H1 (cell line): Measurements from ENCODE around the gene OS9. TPM values are rescaled to one million over a fixed set of nuclear protein-coding genes. Genes with fewer than 3 reads are reported as not detected.

Experiments
- ASH2L ChIP-seq: fragments of 200-600, 300-600 bp; sonication (generic); IDR thresholded peaks from one replicate; pipeline ENCODE4 v1.7.1; 2017; ENCODE audit warnings: low read length
- CHD1 ChIP-seq: IDR thresholded peaks from 2 replicates; pipeline ENCODE4 v1.6.1; 2012; ENCODE audit warnings: low read depth, low read length, improper control_type of control experiment
- CHD2 ChIP-seq: IDR thresholded peaks from 2 replicates; pipeline ENCODE4 v1.6.1; 2012; ENCODE audit warnings: low read length, improper control_type of control experiment
- CREB1 ChIP-seq: IDR thresholded peaks from 2 replicates; pipeline ENCODE4 v1.6.1; 2012; ENCODE audit warnings: inconsistent platforms
- HDAC2 ChIP-seq, 2 experiments: fragments of 300-600 bp in 1 of 2; sonication (generic) in 1 of 2; IDR thresholded peaks; 2 replicates each; pipeline ENCODE4 v1.6.1; 2011 to 2012; ENCODE audit warnings: low read depth in 2 of 2, low read length in 2 of 2, mild to moderate bottlenecking in 2 of 2, moderate library complexity in 2 of 2, borderline replicate concordance in 1 of 2, inconsistent platforms in 1 of 2
- HDAC6 ChIP-seq: IDR thresholded peaks from one replicate; pipeline ENCODE4 v1.7.1; 2012; ENCODE audit warnings: low read depth, mild to moderate bottlenecking, inconsistent platforms, low read length, moderate library complexity
- JUN ChIP-seq: IDR thresholded peaks from 2 replicates; pipeline ENCODE4 v1.6.1; 2011; ENCODE audit warnings: low read depth, mild to moderate bottlenecking, improper control_type of control experiment, low read length
- JUND ChIP-seq: IDR thresholded peaks from 2 replicates; pipeline ENCODE4 v1.6.1; 2011; ENCODE audit warnings: mild to moderate bottlenecking, improper control_type of control experiment, low read length
- KDM4A ChIP-seq: IDR thresholded peaks from one replicate; pipeline ENCODE4 v1.7.1; 2012; ENCODE audit warnings: low read depth, mild to moderate bottlenecking, moderate library complexity, low read length, inconsistent platforms; ENCODE audit not compliant: severe bottlenecking
- KDM5A ChIP-seq: fragments of 200-600 bp; IDR thresholded peaks from 2 replicates; pipeline ENCODE4 v1.7.1; 2012; ENCODE audit warnings: mild to moderate bottlenecking, low read length, inconsistent platforms, mixed read lengths
- NRF1 ChIP-seq: IDR thresholded peaks from 2 replicates; pipeline ENCODE4 v1.6.1; 2011; ENCODE audit warnings: mild to moderate bottlenecking, low read depth, low read length, improper control_type of control experiment
- POLR2AphosphoS5 ChIP-seq: IDR thresholded peaks from 2 replicates; pipeline ENCODE4 v1.6.1; 2011; ENCODE audit warnings: low read depth, low read length
- RAD21 ChIP-seq, 2 experiments: IDR thresholded peaks in 1 of 2; conservative IDR thresholded peaks in 1 of 2; 2 replicates each; pipeline ENCODE4 v1.6.1; 2011; ENCODE audit warnings: low read depth in 2 of 2, low read length in 2 of 2, improper control_type of control experiment in 1 of 2, inconsistent platforms in 1 of 2, mild to moderate bottlenecking in 1 of 2, moderate library complexity in 1 of 2
- RBBP5 ChIP-seq: IDR thresholded peaks from 2 replicates; pipeline ENCODE4 v1.7.1; 2012; ENCODE audit warnings: low read depth, mild to moderate bottlenecking, inconsistent platforms, low read length, moderate library complexity, borderline replicate concordance
- TAF1 ChIP-seq: IDR thresholded peaks from 2 replicates; pipeline ENCODE4 v1.6.1; 2011; ENCODE audit warnings: mild to moderate bottlenecking, low read depth, low read length
- TBP ChIP-seq: IDR thresholded peaks from 2 replicates; pipeline ENCODE4 v1.6.1; 2011; ENCODE audit warnings: low read depth, low read length, improper control_type of control experiment
- YY1 ChIP-seq: IDR thresholded peaks from 2 replicates; pipeline ENCODE4 v1.6.1; 2011; ENCODE audit warnings: low read depth, mild to moderate bottlenecking, low read length
- polyA plus RNA-seq, 7 experiments: library from polyadenylated mRNA; depleted of rRNA in 3 of 7; stranded (reverse) in 5 of 7; unstranded in 2 of 7; fragments of >200 nt in 5 of 7; fragments of 200-250 nt in 2 of 7; gene quantifications; 1 replicate in 5 of 7; 2 replicates in 1 of 7; 4 replicates in 1 of 7; pipeline versions ENCODE4 v1.2.1 to v1.2.3, GENCODE V29; 2011 to 2013; ENCODE audit warnings: missing spikeins in 2 of 7, mixed read lengths in 2 of 7
- total RNA-seq: library from RNA; stranded (reverse); fragmentation: NEBNext Ultra II Directional; extraction: Animal tissue kit (Norgen Biotek cat#: 25700); gene quantifications from 2 replicates; pipeline ENCODE4 v1.2.1, GENCODE V29; 2021
- TF ChIP-seq, protein P1 (sequence below): IDR thresholded peaks from 2 replicates; pipeline ENCODE4 v1.6.1; 2012; ENCODE audit warnings: inconsistent platforms
- TF ChIP-seq, protein P2 (sequence below), 3 experiments: IDR thresholded peaks; 1 replicate in 2 of 3; 2 replicates in 1 of 3; pipeline versions ENCODE4 v1.5.1 to v1.6.1; 2011; ENCODE audit warnings: low read length in 3 of 3, mild to moderate bottlenecking in 3 of 3, inconsistent platforms in 2 of 3, low read depth in 1 of 3, moderate library complexity in 1 of 3; ENCODE audit not compliant: insufficient read depth in 1 of 3; ENCODE audit errors: control extremely low read depth in 1 of 3

OS9 gene
- total and polyA plus RNA-seq, 2 of the 8 experiments (the other 6 are each of a cell fraction or from before 2014, with no cell fraction given) = 71.0 to 108 TPM

DNA sequence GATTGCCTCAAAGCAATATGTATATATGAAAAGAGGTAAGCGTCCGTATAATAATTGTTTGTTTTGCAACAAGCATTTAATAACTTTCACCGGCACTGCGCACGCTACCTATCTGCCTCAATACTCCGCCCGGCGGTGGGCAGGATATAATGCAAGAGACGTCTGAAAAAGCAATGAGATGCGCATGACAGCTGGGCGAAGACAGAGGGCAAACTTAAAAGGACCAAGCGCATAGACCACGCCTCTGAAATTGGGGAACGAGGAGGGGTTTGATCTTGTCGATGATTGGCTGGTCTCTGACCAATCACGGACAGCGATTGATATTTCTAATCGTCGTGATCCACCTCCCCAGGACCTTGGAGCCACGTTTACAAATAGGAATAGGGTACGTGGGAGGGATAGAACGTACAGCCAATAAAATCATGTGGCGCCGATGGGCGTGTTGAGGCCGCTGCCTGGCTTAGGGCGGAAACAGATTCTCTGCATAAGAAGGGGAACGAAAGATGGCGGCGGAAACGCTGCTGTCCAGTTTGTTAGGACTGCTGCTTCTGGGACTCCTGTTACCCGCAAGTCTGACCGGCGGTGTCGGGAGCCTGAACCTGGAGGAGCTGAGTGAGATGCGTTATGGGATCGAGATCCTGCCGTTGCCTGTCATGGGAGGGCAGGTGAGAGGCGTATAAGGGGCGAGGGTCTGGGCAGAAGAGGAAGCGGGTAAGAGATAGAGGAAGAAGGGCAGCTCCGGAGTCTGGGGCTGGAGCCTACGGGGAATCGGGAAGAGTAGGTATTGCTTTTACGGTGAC is at the start of gene OS9 (continued):
- TF ChIP-seq YY1 (peak; percentile 95), CREB1 (peak; percentile 69), HDAC2 (IDR thresholded peaks at IDR 0.05; ENCODE audit: borderline replicate concordance in 1 of 2, low read depth in 2 of 2, low read length in 2 of 2) (peak in 1 of 2 experiments; percentile 93; a peak in 2 of 4 replicates), KDM4A (peak; percentile 62), POLR2AphosphoS5 (peak; percentile 89), TBP (peak; percentile 79), HDAC6 (no peak), ASH2L (peak; percentile 49), JUN (no peak), NRF1 (peak; percentile 65), RBBP5 (0 out of 2 replicates have a peak, but pooled peaks have one; percentile 47), KDM5A (peak; percentile 95), CHD1 (no peak), JUND (no peak), CHD2 (peak; percentile 81), RAD21 (IDR thresholded peaks at IDR 0.05 in 1 of 2, conservative IDR thresholded peaks at IDR 0.05 in 1 of 2; ENCODE audit: low read depth in 2 of 2, low read length in 2 of 2) (peak; percentile 51 to 52), TAF1 (peak; percentile 92)
- TF ChIP-seq, protein P1, sequence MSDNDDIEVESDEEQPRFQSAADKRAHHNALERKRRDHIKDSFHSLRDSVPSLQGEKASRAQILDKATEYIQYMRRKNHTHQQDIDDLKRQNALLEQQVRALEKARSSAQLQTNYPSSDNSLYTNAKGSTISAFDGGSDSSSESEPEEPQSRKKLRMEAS = peak; percentile 42; the same call in 1 of the 2 replicates
- TF ChIP-seq, protein P2, sequence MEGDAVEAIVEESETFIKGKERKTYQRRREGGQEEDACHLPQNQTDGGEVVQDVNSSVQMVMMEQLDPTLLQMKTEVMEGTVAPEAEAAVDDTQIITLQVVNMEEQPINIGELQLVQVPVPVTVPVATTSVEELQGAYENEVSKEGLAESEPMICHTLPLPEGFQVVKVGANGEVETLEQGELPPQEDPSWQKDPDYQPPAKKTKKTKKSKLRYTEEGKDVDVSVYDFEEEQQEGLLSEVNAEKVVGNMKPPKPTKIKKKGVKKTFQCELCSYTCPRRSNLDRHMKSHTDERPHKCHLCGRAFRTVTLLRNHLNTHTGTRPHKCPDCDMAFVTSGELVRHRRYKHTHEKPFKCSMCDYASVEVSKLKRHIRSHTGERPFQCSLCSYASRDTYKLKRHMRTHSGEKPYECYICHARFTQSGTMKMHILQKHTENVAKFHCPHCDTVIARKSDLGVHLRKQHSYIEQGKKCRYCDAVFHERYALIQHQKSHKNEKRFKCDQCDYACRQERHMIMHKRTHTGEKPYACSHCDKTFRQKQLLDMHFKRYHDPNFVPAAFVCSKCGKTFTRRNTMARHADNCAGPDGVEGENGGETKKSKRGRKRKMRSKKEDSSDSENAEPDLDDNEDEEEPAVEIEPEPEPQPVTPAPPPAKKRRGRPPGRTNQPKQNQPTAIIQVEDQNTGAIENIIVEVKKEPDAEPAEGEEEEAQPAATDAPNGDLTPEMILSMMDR (IDR thresholded peaks at IDR 0.05; ENCODE audit: control extremely low read depth in 1 of 3, insufficient read depth in 1 of 3, low read depth in 1 of 3, low read length in 3 of 3) = peak; percentile 72 to 82 (median 78)
- TF ChIP-seq, all 59 proteins: peak for 20
